GM21825 (cell line): ENCODE measurements around the gene HECTD4.
A peak's percentile ranks its signal among the peaks of the same experiment; 100 is the strongest.

Experiments
- ATAC-seq: cut with Tn5 transposase; IDR thresholded peaks from one replicate; pipeline ENCODE4 v1.9.1; 2021; ENCODE audit warnings: mild to moderate bottlenecking, moderate library complexity; ENCODE audit not compliant: unreplicated experiment

HECTD4 gene

DNA sequence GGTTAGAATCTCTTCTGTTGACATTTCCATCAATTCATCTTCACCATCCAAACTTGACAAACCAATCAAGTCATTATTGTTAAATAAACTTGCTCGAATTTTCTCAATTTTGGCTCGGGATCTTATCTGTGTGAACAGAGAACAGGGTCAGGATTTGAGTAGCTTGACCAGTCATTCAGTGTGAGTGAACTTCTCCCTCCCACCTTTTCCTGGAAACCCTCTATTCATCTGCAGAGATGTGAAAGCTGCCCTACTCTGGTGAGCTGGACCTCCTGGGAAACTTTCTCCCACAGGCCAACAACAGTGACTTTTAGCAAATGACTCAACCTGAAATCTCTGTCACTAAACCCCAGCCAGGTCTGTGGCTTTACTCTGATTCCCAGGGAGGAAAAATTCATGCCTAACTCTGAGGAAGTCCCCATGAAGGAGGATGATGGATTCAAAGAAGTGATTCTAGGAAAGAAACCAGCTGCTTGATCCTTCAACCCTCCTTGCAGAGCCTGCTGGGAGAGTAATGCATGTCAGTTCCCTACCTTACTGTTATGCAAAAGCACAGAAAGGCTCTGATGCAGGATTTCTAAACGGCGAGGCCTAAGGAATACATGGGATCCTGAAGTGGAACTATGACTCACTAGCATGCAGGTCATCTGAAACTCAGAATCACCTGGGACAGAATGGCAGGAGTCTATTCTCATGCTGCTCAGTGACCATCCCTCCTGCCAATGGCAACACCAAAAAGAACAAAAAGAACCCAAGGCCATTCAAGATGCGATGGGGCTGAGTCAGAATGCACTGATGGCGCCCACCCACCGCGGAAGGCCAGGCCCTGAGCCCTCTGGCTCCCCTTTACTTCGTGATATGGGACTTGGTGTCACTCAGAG, 198.8 kb downstream of the HECTD4 start:
- peak; percentile 57 for ATAC-seq

DNA sequence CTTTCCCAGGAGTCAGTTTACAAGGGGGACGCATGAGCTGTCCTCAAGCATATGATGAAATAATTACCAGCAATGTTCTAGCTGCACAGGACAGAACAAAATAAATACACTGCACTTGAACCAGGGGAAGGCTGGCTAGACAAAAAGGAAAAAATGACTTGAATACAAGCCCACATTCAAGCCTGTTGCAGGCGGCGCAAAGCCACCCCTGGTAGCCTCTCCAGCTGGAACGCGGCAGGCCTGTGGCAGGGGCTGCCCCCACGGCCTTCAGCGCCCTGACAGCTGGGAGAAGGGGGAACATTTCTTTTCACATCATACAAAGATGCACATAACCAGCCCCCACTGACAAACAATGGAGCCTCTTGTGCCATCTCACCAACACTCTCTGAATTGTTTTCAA, 199.7 kb downstream of the HECTD4 start:
- ATAC-seq = no peak

DNA sequence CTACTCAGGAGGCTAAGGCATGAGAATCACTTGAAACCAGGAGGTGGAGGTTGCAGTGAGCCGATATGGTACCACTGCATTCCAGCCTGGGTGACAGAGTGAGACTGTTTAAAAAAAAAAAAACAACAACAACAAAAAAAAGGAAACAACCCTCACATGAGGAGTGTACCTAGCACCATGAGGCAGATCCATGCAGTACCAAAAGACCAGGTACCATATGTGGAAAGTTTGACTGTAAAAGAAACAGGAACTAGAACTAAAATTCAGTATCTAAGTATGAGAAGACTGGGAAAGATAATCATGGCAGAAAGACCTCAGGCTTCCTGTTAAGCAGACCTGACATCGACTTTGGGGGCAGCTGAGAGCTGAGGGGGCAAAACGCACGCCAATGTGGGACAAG, 201.8 kb downstream of the HECTD4 start:
- ATAC-seq = no peak

DNA sequence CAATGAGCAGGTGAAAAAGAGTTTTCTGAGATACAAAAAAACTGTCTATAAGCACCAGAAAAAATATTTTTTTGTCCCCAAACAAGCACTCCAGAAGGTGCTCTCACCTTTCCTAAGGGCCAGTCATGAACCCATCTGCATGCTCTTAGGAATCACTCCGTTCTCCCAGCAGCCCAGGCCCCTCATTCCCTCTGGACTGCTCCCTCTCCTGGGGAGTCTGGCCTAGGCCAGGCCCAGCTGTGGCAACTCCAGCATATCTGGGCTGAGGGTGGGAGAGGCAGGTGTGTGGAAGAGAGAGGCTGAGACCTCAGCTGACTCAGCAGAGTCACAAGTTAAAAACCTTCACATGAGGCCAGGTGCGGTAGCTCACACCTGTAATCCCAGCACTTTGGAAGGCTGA, 202.3 kb downstream of the HECTD4 start:
- no peak for ATAC-seq

DNA sequence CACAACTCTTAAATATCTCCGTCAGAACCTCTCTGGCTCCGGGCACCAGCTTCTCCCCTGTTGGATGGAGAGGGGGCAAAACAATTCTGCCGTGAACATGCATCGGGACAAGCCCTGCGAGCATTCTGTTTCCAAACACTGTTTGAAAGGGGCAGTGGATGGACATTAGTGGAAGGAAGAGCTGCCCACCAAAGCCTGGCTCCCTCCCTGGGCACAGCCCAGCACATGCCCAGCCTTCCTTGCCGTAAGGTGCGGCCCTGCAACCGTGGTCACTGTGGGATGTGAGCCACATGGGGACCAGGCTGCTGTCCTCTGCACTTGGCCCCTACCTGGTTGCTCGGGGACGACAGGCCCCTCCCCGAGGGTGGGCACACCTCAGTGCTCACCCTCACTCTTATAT, 202.9 kb downstream of the HECTD4 start:
- no peak for ATAC-seq

DNA sequence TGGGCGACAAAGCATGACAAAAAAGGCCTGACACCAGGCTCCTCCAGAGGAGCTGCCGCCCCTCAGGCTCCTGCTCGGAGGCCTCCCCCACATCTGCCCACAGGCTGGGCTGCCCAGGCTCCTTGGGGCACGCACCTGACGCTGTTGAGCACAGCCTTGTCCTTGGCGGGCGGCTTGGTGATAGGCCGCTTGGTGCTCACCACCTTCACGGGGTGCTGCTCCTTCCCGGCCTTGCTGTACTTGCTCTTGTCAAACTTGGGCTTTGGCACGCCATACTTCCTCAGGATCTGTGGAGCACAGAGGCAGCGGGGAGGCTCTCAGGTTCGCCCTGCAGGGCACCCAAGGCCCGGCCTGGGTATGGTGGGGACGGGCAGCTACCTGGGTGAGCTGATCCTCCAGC, 203.4 kb downstream of the HECTD4 start:
- no peak for ATAC-seq

DNA sequence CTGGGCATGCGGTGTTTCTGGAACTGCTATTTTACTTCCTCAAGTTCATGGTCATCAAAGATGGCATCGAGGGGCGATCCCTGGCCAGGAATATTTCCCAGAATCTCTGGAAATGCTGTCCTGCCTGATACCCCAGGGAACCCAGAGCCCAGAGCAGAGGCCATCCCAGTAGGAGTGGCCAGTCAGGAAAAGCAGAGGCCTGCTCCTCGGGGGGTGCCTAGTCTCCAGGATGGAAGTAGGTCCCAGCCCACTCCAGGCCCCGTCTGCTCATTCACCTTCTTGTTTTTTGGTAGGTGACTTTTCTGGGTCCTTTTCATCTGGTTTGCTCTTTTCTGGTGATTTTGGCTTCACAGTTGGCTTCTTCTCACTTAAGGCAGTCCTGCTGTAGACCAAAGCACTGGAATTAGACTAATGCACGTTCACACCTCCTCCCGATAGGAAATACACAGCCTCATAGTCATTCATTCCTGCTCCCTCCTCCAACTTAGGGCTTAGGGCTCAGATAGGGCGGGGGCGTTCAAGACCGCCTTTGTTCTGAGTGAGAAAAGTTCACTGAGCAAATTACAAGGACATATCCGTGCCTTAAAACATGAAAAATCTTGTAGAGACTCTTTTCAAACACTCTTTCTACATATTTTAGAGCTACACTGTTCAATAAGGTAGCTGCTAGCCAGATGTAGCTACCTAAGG, 205.8 kb downstream of the HECTD4 start:
- ATAC-seq = no peak

DNA sequence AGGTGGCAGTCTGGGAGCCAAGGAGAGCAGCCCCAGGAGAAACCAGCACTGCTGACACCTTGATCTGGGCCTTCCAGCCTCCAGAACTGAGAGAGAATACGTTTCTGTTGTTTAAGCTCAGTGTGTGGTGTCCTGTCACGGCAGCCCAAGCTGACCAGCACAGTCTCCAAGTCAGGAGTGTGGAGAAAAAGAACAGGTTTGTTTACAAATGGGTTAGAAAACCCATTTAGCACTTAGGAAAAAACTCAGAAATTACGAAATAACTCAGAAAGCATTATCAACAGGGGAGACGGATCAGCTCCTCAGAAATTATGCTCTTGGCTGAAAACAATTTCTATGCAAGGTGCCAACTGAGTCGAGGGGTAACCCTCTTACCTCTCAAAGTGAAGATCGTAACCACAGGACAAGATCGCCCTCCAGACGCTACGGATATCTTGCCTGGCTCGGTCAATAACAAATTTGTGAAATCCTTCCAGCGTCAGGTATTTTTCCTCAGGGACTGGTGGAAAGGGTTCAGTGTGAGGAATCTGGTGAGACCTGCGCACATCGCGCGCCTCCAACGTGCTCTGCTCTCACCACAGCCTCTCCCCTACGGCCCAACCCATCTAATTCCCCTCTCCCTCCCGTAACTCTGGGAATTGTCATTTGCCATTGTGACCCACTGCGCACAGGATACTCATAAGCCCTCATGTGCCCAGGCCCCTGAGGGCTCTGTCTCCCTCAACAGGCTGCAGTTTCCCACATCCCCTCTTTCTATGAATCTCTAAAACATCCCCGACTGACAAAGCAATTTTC, 206.7 kb downstream of the HECTD4 start:
- ATAC-seq = no peak

DNA sequence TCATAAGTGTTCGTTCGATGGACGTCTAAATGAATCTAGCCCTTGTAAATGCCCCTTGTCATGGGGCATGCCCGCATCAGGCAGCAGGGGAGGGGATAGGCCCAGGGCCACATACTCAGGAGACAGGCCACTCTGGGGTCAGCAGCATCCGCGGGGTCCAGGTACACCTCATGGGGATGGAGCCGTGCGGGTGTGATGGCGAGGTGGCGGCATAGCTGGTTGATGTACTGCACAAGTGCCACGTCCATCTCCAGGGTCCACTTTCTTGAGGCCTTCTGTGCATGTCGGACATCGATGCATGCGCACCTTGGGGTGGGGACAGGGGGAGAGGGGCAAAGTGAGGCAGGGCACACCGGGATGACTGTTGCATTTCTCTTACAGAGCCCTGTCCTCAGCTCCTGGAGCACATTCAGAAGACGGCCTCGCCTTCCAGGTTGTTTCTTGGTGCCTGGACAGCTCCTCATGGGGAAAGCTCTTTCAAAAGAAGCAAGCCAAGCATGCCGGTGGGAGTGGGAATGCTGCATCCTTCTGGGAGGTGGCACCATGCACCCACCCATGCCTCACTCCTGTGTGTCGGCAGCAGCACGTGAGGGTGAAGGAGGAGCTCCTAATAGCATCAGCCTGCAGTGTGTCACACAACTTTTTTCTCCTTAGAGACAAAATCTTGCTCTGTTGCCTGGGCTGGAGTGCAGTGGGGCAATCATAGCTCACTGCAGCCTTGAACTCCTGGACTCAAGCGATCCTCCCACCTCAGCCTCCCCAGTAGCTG, 209.5 kb downstream of the HECTD4 start:
- no peak for ATAC-seq

DNA sequence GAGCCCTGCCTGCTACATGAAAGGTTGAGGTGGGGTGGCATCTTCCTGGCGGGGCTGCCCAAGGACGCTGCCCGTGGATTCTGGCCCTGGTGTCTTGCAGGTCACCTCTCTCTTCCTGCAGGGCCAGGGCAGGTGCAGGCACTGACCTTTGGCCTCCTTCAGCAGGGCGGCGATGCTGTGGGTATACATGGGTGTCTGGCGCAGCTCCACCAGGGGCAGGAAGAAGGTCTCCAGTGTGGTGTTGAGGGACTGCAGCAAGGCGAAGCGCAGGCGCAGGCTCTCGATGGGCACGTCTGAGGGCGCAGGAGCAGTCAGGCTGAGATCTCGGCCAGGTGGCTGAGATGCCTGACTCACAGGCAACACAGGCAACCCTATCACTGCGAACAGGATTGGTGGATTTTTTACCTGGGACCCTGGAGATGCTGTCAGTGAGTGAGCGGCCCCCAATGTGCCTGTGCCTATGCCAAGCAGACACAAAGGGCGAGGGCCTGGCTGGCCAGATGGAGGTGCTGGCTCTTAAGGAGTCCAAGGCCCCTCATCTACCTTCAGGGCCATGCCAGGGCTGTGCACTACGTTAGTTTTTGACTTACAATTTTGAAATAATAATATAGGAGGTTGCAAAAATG, 211.1 kb downstream of the HECTD4 start:
- no peak for ATAC-seq

DNA sequence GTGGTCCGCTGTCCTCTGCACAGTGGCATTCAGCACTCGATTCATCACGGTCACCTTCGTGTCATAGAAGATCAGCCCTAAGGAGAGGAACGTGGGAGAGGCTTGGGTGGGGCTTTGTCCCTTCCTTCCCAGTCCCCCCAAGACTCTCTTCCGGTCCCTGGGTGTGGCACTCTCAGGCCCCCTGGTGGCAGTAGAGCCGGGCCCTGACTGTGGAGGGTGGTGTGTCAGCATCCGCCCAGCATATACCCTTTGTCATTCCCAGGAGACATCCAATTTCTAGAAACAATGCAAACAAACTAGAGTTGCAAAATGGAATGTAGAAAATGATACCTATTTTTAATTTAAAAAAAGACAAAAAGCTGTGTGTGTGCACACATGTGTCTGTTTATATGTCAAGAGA, 211.9 kb downstream of the HECTD4 start:
- no peak for ATAC-seq

DNA sequence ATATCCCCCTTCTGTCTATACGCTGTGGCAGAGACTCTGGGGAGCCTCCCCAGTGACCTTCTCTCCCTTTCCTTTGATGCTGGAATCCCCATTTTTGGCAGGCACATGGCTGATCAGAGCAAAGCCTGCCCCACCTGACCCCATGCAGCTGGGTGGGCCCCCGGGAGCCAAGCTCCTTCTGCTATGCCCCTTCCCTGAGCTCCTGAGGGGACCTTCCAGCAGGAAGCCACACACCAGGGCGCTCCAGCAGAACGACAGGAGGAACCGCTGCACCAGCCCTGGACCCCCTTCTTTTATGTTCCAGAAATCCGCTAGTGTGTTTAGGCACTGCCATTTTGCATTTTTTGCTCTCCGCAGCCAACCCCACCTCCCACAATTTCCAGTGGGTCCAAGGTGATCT, 212.3 kb downstream of the HECTD4 start:
- ATAC-seq = no peak

DNA sequence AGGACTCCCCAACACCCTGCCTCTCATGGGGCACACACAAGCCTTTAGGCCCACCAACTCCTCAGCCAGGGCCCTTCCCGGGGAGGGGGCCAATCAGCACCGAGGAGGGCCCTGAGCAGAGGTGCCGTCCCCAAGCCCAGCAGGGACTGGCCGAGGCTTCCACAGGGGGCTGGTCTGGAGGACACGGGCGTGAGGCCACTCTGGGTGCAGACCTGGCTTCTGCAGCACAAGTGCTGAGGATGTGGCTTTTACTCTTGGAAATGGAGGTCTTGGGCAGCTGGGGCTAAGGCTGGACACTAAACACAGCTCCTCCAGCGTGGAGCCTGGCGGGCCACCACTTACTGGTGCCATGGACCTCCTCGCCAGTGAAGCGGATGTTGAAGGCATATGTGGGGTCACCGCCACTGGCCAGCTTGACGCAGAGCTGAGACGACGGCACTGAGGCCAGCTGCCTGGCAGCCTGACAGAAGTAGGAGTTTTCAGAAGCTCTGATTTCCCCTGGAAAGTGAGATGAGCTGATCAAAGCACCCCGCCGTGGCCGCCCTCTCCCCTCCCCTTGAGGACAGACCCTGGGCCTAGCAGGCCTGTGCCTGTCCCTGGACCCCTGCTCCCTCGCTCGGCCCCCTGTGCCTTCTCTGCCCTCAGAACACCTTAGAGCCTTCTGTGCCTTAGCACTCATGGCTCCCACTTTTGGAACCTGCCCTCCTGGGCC, 212.9 kb downstream of the HECTD4 start:
- no peak for ATAC-seq

DNA sequence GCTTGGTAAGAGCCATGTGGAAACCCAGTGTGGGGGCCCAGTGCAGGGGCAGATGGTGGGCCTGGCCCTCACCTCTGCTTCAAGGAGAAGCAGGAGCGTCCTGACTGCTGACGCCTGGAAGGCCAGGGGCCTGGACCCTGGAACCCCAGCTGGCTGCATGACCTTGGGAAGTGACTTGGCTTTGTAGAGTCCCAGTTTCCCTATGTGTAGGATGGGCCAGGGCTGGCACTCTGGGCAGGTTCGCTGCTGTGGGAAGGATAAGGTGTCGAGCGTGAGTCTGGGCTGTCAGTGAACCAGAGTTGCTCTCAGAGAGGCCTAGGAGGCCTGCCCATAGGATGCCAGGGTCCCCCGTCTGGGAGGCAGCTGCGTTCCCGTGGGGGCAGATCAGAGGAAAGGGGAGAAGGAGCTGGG, 213.7 kb downstream of the HECTD4 start:
- no peak for ATAC-seq

DNA sequence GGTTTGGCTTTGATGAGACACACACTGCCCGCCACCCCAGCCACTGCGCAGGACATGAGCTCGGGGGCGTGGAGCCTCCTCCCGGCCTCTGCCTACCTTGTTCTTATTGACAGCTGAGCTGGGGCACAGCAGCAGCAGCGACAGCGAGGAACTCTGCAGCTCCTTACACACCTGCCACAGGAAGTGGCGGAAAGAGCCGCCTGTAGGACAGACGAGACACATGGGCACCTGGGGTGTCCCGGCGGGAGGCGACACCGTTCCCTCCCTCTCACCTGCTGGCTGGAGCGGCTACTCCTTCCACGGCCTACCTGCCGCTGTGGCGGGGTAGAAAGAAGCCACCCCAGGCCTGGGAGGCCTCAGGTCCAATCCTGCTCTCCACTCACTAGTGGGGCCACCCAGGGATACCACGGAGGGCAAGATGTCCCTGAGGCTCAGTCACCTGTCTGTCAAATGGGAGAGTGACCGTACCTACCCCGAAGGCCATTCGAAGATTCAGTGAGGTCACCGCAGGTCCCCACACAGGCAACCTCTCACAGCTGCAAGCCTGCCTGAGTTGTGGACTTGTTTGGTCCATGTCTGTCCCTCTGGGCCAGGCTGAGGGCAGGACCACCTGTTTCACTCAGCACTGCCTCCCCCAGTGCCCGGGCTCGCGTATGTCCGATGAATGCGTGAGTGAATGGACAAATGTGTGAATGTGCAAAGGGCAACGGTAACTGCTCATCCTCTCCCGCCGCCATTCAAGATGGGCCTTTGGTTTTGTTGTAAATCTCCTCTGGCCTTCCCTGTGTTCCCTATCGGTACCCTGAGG, 214.3 kb downstream of the HECTD4 start:
- no peak for ATAC-seq

DNA sequence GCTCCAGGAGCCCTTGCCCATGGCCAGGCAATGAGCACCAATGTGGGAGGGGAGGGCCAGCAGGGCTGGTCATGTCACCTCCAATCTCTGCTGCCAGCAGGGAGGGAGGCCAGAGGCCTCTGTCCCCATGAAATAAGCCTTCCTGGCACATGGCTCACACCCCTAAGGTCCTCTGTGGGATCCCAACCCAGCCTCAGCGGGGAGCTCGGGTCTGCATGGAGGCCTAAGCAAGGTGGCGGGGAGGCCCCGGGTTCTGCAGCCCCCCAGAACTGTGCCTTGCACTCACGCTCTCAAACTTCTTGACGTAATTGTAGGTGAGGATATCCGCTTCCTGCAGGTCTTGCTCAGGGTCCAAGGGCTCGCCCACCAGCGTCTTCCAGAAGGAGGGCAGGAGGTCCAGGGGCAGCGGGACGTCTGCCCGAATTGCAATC, 215.2 kb downstream of the HECTD4 start:
- ATAC-seq = no peak

DNA sequence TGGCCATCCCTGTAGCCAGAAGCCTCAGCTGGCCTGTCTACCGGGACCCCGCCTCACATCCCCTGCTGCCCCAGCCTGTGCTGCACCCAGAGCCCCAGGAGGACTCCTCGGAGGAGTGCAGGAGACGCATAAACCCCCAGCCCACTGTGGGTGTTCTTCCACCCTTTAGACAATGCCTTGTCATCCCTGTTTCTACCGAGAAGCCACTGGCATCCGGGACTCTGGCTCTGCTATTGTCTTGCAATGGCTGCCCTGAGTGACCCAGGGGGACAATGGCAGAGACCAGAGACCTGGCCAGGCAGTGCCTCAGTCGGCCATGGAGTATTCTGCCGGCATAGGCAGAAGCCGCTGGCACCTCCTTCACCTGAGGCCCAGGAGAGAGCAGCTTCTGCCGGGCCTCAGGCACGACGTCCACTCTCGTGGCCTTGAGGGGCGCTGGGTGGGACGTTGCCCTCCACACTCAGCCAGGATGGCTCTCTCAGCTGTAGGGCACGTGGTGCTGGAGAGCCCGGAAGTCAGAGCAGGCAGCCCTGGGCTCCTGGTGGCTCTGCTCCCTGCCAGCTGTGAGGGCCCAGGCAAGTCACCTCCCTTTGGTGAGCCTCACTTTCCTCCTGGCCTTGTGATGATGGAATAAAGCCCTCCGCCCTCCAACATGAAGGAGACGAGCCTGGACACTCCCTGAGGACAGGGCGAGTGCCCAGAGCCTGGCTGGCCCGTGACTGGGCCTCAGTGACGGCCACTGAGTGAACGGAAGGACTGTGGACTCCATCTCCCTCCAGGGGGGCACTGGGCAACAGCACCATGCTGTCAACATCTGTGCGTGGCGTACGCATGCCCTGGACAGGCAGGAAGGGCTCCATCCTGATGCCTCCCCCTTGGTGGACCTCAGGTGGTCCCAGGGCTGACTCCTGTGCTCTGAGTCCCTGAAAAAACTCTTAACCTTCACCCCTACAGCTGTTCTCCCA, 215.9 kb downstream of the HECTD4 start:
- ATAC-seq = no peak

DNA sequence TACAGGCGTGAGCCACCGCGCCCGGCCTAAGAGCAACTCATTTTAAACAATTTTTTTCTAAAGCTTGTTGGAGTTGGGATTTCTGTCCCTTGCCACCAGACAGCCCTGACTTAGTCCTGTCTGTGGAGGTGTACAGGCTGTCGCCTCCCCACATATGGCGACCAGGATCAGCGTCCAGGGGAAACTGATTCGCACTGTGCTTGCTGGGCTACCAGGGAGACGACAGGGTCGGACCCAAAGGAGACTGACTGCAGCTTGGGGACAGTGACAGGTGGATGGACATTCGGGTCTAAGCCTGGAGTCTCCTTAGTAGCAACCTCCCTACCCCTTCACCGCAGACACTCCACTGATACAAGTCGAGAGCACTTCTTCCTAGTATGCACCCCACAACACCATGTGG, 216.6 kb downstream of the HECTD4 start:
- ATAC-seq = no peak
